Measurements from ENCODE around the gene CACNA2D1.

GRCh38 chr7:81993186-81993585 lies 450.4 kb downstream of the CACNA2D1 start:
- TF ChIP-seq POLR2A (IDR thresholded peaks at IDR 0.05) (no peak), CTCF (IDR thresholded peaks at IDR 0.05) (no peak)
